HG02678 (cell line): ENCODE data around the gene PLSCR3.

Experiments
- ATAC-seq: cut with Tn5 transposase; IDR thresholded peaks from one replicate; pipeline ENCODE4 v1.9.1; 2021; ENCODE audit warnings: mild to moderate bottlenecking, moderate library complexity; ENCODE audit not compliant: unreplicated experiment

The PLSCR3 gene

DNA sequence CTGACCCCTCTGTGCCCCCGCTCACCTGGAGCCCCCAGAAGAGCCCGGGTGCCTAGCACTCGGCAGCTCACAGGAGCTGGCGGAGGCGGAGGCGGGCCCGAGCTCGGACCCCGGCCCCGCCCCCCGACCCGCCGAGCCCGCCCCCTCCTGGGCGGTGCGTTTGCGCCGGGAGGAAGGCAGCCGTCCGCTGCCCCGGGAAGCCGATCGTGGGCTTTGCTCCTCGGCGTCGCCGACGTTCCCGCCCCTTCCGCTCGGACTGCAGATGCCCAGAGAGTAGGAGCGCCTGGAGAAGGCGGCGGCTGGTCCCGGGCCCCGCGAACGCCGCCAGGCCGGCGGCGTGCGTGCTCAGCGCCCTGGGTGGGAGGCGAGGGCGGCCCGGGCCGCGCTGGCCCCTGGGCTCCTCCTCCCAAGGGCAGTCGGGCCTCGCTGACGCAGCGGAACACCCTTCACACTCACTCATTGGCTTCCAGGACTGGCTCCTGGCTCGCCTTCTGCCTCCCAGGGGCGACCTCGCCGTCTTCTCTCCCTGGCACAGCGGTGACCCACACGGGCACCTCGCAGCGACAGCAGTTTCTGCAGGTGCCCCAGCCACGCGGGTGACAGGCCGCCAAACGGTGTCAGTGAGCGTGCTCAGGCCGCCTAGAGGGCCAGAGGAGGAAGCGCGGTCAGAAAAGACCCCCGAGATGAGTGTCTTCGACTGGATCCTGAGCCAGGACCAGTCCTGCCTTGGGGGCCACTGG, at the start of gene PLSCR3:
Gene PLSCR3 (minus strand): TSS at position 74 of the 740 bp plus-strand sequence. CDS start 415 bp downstream, outside the sequence.
- ATAC-seq, result peak; percentile 84

DNA sequence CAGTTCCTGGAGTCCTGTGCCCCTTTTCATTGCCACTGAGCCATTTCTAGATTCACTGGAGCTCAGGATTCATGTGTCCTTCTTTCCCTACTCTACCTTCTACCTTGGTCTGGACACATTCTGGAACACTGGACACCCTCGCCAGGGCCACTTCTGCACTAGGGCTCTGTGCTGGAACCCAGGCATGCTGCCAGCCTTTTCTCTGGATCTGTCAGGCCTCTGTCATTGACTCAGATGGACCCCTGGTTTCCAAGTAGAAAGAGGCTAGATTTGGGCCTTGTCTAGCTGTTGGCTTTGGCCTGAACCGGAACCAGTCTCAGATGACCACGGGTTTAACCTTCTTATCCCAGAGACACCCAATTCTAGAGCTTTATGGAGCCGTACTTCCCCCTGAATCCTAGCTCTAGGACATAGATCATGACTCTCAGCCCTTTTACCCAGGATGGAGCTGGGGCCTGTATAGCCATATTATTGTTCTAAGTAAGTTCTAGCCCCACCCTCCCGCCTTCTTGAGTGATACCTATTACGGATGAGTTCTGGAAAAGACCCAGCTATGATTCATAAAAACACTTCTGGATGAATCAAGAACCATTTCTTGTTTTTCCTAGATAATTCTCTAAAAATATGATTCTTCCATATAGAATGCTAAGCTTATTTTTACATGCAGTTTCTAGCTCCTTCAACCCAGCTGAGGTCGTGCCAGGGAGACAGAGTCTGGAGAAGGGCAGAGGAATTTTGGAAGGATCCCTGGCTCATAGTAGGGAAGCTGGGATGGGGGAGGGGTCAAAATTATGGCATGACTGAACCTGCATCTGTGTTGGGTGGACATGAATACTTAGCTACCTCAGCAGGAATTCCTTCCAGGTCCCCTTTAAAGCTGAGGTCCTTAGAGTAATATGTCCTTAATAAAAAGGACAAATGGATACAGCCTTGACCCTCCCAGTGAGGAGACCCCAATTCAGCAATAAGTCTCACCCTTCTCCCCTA, 49.5 kb upstream of the PLSCR3 start:
- no peak for ATAC-seq

DNA sequence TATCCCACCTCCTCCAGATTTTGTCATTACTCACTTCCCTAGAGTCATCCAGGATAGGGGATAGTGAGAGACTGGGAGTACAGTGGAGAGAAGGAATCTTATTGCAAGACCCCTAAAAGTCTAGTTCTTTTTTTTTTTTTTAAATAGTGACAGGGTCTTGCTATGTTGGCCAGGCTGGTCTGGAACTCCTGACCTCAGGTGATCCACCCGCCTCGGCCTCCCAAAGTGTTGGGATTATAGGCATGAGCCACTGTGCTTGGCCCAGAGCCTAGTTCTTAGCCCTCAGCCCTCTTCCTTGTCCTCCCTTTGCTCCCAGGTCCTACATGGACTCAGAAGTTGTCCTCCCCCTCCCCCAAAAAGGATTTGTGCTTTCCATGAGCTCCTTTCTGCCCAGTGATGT, 47.8 kb upstream of the PLSCR3 start:
- ATAC-seq, result no peak

DNA sequence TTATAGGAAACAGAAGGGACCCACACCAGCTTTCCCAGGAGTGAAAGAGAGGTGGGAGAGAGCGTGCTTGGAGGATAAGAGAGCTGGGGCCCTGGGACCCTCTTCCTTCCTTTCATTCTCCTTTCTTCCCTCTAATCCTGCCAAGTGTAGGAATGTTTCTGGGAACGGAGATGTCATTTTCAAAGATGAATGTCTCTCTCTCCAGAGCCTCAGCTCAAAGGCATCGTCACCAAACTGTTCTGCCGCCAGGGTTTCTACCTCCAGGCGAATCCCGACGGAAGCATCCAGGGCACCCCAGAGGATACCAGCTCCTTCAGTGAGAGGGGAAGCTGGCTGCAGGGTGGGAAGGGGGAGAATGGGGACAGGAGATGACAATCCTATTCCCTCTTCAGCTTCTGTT, 46.9 kb upstream of the PLSCR3 start:
- ATAC-seq, result no peak

DNA sequence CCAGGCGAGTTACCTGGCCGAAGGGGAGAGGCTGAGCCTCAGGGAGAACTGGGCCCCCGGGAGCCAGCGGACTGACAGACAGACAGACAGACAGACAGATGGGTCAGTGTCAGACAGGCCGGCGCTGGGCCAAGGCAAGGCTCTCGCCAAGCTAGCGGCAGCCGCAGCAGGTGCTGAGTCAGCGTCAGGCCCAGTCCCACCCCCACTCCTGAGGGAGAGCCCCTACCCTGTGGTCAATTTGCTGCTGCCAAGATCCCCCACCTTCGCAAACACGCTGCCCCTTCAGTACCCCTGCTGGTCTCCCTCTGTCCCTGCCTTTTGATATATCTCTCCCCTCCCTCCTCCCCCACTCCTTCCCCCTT, 46.5 kb upstream of the PLSCR3 start:
- ATAC-seq, result no peak

DNA sequence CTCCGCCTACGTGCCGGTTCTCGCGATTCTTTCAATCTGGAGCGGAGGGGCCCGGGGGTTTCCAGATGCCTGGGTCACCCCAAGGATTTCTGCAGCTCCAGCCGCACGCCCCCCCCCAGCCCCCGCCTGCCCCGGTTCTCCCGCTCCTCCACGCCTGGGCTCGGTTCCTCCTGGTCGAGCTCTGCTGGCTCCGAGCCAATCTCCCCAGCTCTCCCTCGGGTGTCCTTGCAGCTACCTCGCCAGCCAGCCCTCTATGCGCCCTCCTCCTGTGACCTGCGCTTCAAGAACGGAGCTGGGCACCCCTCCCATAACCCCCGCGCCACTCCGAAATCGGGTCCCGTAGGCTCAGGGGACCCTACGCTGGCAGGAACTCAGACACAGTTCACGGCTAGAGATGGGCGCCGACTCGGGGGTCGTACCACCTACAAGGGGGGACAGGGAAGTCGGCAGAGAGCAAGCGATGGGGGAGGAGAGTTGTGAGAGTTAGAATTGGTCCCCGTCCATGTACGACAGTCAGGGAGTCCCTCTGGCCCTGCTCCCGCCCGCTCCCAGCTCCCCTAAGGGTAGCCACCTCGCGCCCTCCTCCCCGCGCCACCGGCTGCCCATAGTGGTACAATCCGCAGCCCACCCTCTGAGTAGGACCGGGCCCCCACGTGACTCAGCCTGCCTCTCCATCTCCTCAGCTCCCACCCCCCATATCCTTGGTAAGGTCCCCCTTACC, 45.9 kb upstream of the PLSCR3 start:
- no peak for ATAC-seq

DNA sequence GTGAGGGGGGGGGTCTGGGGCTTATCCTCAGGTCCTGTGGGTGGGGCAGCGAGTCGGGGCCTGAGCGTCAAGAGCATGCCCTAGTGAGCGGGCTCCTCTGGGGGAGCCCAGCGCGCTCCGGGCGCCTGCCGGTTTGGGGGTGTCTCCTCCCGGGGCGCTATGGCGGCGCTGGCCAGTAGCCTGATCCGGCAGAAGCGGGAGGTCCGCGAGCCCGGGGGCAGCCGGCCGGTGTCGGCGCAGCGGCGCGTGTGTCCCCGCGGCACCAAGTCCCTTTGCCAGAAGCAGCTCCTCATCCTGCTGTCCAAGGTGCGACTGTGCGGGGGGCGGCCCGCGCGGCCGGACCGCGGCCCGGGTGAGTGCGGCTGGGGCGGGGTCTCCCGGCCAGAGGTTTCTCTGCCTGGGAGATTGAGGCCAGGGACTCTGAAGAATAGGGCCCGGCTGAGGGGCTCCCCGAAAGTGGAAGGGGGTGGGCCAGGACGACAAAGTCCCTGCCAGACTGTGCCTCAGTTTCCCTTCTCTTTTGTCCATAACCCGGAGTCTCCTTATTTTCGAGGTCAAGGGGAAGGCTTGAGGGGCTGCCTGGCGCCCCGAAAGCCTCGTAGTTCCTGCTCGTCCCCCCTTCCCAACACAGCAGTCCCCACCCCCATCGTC, 45.3 kb upstream of the PLSCR3 start, which contains the start of gene FGF11:
Gene FGF11 (plus strand): TSS at position 51 of the 651 bp plus-strand sequence. CDS start 109 bp downstream, at position 160.
- ATAC-seq, result no peak

DNA sequence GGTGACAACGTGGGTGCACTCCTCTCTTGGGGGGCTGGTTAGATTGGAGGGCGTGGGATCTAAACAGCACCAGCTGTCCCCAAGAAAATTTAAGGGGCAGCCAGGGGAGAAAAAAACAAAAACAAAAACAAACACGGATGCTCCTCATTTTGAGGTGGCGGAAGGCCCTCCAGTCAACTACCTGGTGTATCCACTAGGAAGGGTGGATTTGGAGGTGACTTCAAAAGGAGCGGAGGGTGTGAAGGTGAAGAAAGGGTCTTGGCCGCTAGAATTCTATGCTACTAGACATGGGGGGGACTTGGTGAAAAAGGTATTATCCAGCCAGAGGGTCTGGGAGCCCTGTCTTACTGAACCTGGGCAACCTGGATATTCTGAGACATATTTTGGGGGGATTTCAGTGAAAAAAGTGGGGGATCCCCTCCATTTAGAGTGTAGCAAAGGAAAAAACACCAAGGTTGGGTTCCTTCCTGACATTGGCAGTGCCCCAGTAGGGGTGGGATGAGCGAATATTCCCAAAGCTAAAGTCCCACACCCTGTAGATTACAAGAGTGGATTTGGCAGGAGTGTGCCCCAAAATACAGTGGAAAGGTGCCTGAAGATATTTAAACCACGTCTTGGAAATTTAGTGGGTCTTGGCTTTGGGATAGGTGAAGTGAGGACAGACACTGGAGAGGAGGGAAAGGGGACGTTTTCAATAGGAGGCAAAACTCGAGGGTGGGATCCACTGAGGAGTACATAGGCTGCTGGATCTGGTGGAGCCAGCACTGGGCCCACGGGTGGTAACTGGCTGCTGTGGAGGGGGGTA, 44.5 kb upstream of the PLSCR3 start:
- no peak for ATAC-seq

DNA sequence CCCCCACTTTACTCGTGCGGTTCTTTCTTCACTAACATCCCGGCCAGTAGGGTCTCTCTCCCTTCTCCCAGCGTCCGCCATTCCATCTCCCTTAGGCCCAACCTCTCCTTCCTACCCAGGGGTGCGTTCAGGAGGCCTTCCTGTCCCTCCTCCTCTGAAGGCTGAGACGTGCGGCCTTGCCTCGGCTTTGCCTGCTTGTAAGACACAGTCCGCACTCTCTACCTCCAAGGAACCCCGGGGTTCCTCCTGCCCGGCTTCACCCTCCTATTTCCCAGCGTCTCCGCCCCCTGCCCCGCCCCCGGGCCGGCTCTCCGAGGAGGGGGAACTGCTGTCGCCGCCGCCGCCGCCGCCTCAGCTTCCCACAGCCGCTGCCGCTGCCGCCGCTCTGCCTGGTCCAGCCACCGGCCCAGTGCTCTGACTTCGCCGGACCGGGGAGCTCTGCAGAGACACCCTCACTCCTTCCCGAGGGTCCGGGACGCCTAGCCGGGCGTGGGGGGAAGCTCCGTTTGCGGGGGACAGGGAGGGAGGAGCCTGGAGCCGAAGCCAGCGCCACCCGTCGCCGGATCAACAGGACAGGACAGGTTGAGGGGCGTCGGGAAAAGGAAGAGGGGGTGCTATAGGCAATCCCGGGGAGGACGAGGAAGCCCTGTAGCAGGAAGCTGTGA, 43.8 kb upstream of the PLSCR3 start:
- ATAC-seq, result no peak

DNA sequence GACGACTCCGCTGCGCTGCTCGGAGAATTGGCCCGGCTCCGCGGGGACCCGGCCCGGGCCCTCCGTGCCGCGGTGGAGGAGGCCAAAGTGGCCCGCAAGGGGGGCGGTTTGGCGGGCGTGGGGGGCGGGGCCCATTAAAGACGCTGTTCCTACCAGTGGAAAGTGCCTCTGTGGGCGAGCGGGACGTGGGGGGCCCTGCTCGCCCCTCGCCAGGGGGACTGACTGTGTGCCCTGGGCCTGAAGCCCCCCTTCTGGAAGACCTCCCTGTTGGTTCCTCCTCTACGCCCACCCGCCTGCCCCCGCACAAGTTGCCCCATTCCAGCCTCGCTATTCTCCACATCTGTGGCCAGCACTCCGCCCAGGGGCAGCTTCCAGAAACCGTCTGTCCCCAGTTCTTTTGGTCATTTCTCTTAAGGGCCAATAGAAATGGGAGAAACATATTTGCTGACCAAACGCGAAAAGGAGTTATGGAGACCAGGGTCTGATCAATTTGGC, 43.1 kb upstream of the PLSCR3 start:
- ATAC-seq, result no peak

DNA sequence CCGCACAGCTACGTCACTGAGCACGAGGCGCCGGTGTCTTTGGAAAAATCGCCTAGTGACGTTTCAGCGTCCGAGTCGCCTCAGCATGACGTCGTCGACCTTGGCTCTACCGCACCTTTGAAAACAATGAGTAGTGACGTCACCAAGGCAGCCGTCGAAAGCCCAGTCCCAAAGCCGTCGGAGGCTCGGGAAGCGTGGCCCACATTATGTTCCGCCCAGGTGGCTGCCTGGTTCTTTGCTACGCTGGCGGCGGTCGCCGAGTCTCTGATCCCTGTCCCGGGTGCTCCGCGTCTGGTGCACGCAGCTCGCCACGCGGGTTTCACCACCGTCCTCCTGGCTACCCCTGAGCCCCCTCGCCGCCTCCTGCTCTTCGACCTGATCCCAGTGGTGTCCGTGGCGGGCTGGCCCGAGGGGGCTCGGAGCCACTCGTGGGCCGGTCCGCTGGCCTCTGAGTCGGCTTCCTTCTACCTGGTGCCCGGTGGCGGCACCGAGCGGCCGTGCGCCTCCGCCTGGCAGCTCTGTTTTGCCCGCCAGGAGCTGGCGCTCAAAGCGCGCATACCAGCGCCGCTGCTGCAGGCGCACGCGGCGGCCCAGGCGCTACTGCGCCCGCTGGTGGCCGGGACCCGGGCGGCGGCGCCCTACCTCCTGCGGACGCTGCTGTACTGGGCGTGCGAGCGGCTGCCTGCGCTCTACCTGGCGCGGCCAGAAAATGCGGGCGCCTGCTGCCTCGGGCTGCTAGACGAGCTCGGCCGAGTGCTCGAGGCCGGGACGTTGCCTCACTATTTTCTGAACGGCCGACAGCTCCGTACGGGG, 42.4 kb upstream of the PLSCR3 start:
- ATAC-seq, result no peak

DNA sequence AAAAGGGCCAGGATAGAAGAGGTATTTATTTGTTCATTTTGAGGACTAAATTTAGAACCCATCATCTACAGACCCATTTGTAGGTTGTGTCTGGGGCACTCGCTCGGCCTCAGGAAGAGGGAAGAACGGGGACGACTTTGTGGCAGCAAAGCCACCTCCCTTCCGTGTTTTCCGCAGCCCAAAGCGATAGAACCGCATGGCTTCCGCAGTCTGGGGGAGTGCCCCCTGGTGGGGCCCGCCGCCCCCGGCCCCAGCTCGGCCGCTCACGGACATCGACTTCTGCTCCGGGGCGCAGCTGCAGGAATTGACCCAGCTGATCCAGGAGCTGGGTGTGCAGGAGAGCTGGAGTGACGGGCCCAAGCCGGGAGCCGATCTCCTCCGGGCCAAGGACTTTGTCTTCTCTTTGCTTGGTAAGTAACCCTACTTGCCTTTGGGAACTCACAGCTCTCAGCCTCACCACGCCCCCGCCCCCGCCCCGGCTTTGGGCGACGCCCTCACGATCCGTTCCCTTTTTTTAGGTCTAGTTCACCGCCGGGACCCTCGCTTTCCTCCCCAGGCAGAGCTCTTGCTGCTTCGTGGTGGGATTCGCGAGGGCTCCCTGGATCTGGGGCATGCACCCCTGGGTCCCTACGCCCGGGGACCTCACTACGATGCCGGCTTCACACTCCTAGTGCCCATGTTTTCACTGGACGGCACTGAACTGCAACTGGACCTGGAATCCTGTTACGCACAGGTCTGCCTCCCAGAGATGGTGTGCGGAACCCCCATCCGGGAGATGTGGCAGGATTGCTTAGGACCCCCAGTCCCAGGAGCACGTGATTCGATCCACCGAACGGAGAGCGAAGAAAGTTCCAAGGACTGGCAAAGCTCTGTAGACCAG, 41.6 kb upstream of the PLSCR3 start:
- ATAC-seq, result no peak

DNA sequence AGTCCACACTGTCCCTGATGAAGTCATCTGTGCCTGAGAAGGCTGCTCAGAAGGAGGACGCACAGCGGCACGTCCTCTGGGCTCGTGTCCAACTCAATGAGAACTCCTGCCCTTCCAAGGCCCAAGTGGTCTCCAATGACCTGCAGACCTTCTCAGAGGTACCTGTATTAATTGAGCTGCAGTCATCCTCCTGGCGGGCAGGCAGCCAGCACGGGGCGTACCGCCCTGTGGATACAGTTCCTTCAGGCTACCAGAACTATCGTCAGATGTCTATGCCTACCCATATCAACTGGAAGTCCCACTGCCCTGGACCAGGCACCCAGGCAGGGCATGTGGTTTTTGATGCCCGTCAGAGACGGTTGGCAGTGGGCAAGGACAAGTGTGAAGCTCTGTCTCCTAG, 38.0 kb upstream of the PLSCR3 start:
- ATAC-seq, result no peak

DNA sequence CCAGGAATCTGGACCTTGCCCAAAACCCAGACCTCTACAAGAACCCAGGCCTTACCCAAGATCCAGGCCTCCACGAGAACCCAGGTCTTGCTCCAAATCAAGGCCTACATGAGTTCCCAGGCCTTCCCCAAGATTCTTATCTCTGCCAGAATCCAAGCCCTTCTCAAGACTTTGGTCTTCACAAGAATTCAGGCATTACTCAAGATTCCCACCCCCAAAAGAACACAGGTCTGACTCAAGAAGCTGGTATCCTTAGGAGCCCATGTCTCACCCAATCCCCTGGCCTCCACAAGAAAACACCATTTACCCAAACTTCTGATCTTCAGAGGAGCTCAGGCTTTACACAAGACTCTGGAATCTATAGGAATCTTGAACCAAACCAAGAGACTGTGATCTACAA, 36.9 kb upstream of the PLSCR3 start:
- ATAC-seq, result no peak

DNA sequence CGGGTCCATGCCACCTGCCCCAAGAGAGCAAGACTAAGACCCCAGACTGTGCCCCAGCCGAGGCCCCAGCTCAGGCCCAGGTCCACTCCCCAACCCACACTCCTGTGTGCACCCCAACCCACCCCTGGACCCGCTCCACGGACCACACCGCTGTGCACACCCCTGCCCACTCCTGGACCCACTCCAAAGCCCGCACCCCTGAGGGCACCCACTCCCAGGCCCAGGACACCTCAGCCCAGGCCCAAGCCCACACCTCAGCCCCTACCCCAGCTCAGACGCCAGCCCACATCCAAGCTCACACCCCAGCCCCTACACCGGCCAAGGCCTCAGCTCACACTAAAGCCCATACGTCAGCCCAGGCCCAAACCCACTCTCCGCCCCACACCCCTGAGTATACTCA, 35.4 kb upstream of the PLSCR3 start:
- no peak for ATAC-seq

DNA sequence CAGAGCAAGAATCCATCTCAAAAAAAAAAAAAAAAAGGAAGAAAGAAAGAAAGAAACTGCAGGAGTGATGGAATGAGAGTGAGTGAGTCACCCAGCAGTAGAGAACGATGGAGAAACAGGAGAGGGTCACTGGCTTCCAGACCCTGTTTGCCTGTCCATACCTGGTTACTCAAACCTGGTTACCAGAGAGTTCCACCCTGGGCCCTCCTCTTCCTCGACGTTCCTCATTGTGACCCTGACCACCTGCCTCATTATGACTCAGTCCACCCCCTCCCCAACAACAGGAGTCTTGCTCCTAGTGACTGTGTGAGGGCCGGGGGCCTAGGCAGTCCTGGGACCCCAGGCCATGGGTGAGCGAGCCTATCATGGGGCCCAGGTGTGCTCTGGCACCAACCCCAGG, 34.2 kb upstream of the PLSCR3 start, which contains the start of gene SPEM3:
Gene SPEM3 (plus strand): TSS at position 301 of the 400 bp plus-strand sequence. CDS start 46 bp downstream, at position 347.
- no peak for ATAC-seq

DNA sequence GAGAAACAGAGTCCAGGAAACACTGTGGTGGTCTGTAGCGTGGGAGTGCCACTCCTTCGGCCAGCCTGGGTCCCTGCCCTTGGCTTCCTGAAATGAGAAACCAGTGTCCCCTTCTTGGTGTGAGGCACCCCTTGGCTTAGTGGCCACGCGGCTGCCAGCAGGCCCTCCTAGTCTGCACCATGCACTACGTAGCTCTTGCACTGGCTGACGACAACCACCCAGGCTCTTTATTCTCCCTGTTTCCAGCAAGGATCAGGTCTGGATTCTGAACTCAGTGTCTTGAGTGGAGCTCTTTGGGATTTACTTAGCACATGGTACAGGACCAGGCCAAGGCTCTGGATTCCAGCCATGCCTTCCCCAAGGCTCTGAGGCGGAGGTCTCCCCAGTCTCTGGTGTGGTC, 33.2 kb upstream of the PLSCR3 start:
- ATAC-seq, result no peak
